SK-N-SH (cell line): Measurements from ENCODE around the gene MID1. TPM values are rescaled to one million over a fixed set of nuclear protein-coding genes. Genes with fewer than 3 reads are reported as not detected.

Source experiments
- CTCF ChIA-PET: fragments of 300-600, 350-600 bp; formaldehyde crosslinking; extraction: SDS; loops from one replicate; lab custom pipeline; 2021; lab: Yijun Ruan, JAX
- POLR2A ChIA-PET: fragments of 350-600 bp; sonication (Branson Sonifier 250); formaldehyde crosslinking; extraction: SDS; loops from one replicate; lab custom pipeline; 2020; ENCODE audit warnings: antibody characterized with exemption, inconsistent platforms; lab: Yijun Ruan, JAX
- DNase-seq: peaks from one replicate; pipeline ENCODE4 v3.0.0; 2012
- H2AFZ ChIP-seq: fragments of 200-600 bp; sonication (generic); 2 replicates; pipeline ENCODE4 v1.8.1; 2016; ENCODE audit warnings: antibody characterized with exemption, mild to moderate bottlenecking, low read depth
- H3F3A ChIP-seq: fragments of 200-600 bp; sonication (generic); replicated peaks from 2 replicates; pipeline ENCODE3; 2016; ENCODE audit warnings: antibody characterized with exemption, mild to moderate bottlenecking; ENCODE audit not compliant: insufficient read depth
- H3K27ac ChIP-seq, 2 experiments: fragments of 200-500 bp in 1 of 2; fragments of 200-600 bp in 1 of 2; sonication (Bioruptor generic) in 1 of 2; sonication (generic), shearing (Covaris generic) in 1 of 2; 2 replicates each; pipeline versions ENCODE4 v1.5.1 to v1.6.1; 2014 to 2016; ENCODE audit warnings: low read depth in 2 of 2, inconsistent platforms in 1 of 2, low read length in 1 of 2, mild to moderate bottlenecking in 1 of 2, mixed read lengths in 1 of 2
- H3K27me3 ChIP-seq: fragments of 200-600 bp; sonication (generic), shearing (Covaris generic); 2 replicates; pipeline ENCODE4 v1.6.1; 2016; ENCODE audit warnings: mixed run types; ENCODE audit not compliant: insufficient read depth
- H3K36me3 ChIP-seq, 2 experiments: fragments of 200-500 bp in 1 of 2; fragments of 200-600 bp in 1 of 2; sonication (Bioruptor generic) in 1 of 2; sonication (generic) in 1 of 2; replicated peaks in 1 of 2; 2 replicates each; pipeline versions ENCODE3 to v1.5.1; 2014 to 2016; ENCODE audit warnings: low read length in 1 of 2, mild to moderate bottlenecking in 1 of 2; ENCODE audit not compliant: insufficient read depth in 2 of 2, control insufficient read depth in 1 of 2
- H3K4me1 ChIP-seq, 2 experiments: fragments of 200-500 bp in 1 of 2; fragments of 200-600 bp in 1 of 2; sonication (Bioruptor generic) in 1 of 2; sonication (generic), shearing (Covaris generic) in 1 of 2; 2 replicates each; pipeline versions ENCODE4 v1.5.1 to v1.6.1; 2014 to 2016; ENCODE audit warnings: low read depth in 1 of 2, low read length in 1 of 2, mixed run types in 1 of 2; ENCODE audit not compliant: insufficient read depth in 2 of 2, control insufficient read depth in 1 of 2
- H3K4me2 ChIP-seq: fragments of 200-600 bp; sonication (generic), shearing (Covaris generic); 2 replicates; pipeline ENCODE4 v1.6.1; 2017; ENCODE audit warnings: mixed run types
- H3K4me3 ChIP-seq, 2 experiments: fragments of 200-500 bp in 1 of 2; fragments of 200-600 bp in 1 of 2; sonication (Bioruptor generic) in 1 of 2; sonication (generic), shearing (Covaris generic) in 1 of 2; 2 replicates each; pipeline versions ENCODE4 v1.5.1 to v1.8.1; 2014 to 2016; ENCODE audit warnings: low read depth in 2 of 2, inconsistent platforms in 1 of 2, low read length in 1 of 2, mild to moderate bottlenecking in 1 of 2, mixed read lengths in 1 of 2, moderate library complexity in 1 of 2
- H3K79me2 ChIP-seq: fragments of 200-600 bp; sonication (generic); 2 replicates; pipeline ENCODE4 v1.8.1; 2017; ENCODE audit warnings: mild to moderate bottlenecking; ENCODE audit not compliant: insufficient read depth
- H3K9ac ChIP-seq: fragments of 200-600 bp; sonication (generic); 2 replicates; pipeline ENCODE4 v1.6.1; 2017; ENCODE audit warnings: mixed run types
- H3K9me2 ChIP-seq: fragments of 200-600 bp; sonication (generic); 2 replicates; pipeline ENCODE4 v1.6.1; 2017; ENCODE audit warnings: mixed run types
- H3K9me3 ChIP-seq: fragments of 200-600 bp; sonication (generic); 2 replicates; pipeline ENCODE4 v1.6.1; 2017; ENCODE audit warnings: mixed run types, mild to moderate bottlenecking, moderate library complexity
- H4K20me1 ChIP-seq: fragments of 200-600 bp; sonication (generic); 2 replicates; pipeline ENCODE4 v1.6.1; 2017; ENCODE audit warnings: mild to moderate bottlenecking, mixed run types; ENCODE audit not compliant: insufficient read depth
- EZH2phosphoT487 ChIP-seq: fragments of 200-600 bp; sonication (generic); IDR thresholded peaks from 2 replicates; pipeline ENCODE4 v1.6.1; 2017; ENCODE audit warnings: low read depth, mixed run types, mild to moderate bottlenecking, antibody characterized with exemption, moderate library complexity, borderline replicate concordance
- GABPA ChIP-seq: IDR thresholded peaks from 2 replicates; pipeline ENCODE4 v1.4.0; 2012; ENCODE audit warnings: low read depth, mild to moderate bottlenecking
- IRF3 ChIP-seq: fragments of 150-350 bp; IDR thresholded peaks from 2 replicates; pipeline ENCODE4 v1.6.1; 2016; ENCODE audit warnings: mild to moderate bottlenecking, low read depth, low read length
- JUND ChIP-seq: IDR thresholded peaks from 2 replicates; pipeline ENCODE4 v1.4.0; 2012
- MEF2A ChIP-seq: IDR thresholded peaks from 2 replicates; pipeline ENCODE4 v1.4.0; 2012; ENCODE audit warnings: low read depth, borderline replicate concordance
- MXI1 ChIP-seq: IDR thresholded peaks from 2 replicates; pipeline ENCODE4 v1.6.1; 2012; ENCODE audit warnings: mild to moderate bottlenecking, low read depth, low read length, improper control_type of control experiment
- NFIC ChIP-seq: IDR thresholded peaks from 2 replicates; pipeline ENCODE4 v1.4.0; 2012; ENCODE audit warnings: borderline replicate concordance
- POLR2AphosphoS5 ChIP-seq: IDR thresholded peaks from 2 replicates; pipeline ENCODE4 v1.6.1; 2012; ENCODE audit warnings: low read depth, low read length
- REST ChIP-seq: IDR thresholded peaks from 2 replicates; pipeline ENCODE4 v1.6.1; 2012; ENCODE audit warnings: mild to moderate bottlenecking, low read depth, low read length, moderate library complexity
- SMC3 ChIP-seq: IDR thresholded peaks from 2 replicates; pipeline ENCODE4 v1.6.1; 2012; ENCODE audit warnings: low read depth, low read length, improper control_type of control experiment
- TAF1 ChIP-seq: IDR thresholded peaks from 2 replicates; pipeline ENCODE4 v1.6.1; 2012; ENCODE audit warnings: low read depth, mild to moderate bottlenecking, low read length, moderate library complexity, borderline replicate concordance
- TEAD4 ChIP-seq: IDR thresholded peaks from 2 replicates; pipeline ENCODE4 v1.4.0; 2012; ENCODE audit warnings: mild to moderate bottlenecking, borderline replicate concordance; ENCODE audit not compliant: insufficient read depth
- WGBS: methylation state at CpG from one replicate; pipeline ENCODE4 v1.1.6; 2017; ENCODE audit warnings: low lambda C conversion rate; 5-methylcytosine and 5-hydroxymethylcytosine counted together
- polyA plus RNA-seq, 3 experiments: library from polyadenylated mRNA; depleted of rRNA; stranded (reverse); fragments of >200 nt; gene quantifications; 2 replicates each; pipeline ENCODE4 v1.2.3, GENCODE V29; 2012
- TF ChIP-seq, protein P1 (sequence below): fragments of 200-600 bp; sonication (generic); IDR thresholded peaks from 2 replicates; pipeline ENCODE4 v1.6.1; 2017; ENCODE audit warnings: antibody characterized with exemption, mild to moderate bottlenecking, moderate library complexity
- TF ChIP-seq, protein P2 (sequence below): IDR thresholded peaks from 2 replicates; pipeline ENCODE4; 2012

MID1 gene
- polyA plus RNA-seq, 1 of the 3 experiments (the other 2 are of a cell fraction), result 10.4 TPM

DNA sequence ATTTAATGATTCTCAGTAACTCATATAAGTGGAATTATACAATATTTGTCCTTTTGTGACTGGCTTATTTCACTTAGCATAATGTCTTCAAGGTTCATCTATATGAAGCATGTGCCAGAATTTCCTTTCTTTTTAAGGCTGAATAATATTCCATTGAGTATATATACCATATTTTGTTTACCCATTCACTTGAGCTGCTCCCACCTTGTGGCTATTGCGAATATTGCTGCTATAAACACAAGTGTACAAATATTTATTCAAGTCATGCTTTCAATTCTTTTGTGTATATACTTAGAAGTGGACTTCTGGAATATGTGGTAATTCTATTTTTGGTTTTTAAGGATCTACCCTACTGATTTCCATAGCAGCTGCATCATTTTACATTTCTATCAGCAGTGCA lies 219.1 kb downstream of the MID1 start:
- Histone ChIP-seq H3K4me1 (no peaks in the 10 kb centered on the region), H4K20me1 (no peaks in the 10 kb centered on the region), H3K9me2 (no peaks in the 10 kb centered on the region), H3K4me3 (no peak overlapping the region), H3K36me3 (no peaks in the 10 kb centered on the region), H3F3A (no peaks in the 10 kb centered on the region), H3K9ac (no peak overlapping the region), H3K79me2 (no peaks in the 10 kb centered on the region), H3K9me3 (no peaks in the 10 kb centered on the region), H3K27me3 (no peaks in the 10 kb centered on the region; the same call in 1 of the 2 replicates), H2AFZ (no peak overlapping the region), H3K27ac (no peak overlapping the region), H3K4me2 (no peak overlapping the region)
- ChIA-PET CTCF (no interaction called here), POLR2A (no interaction called here)
- WGBS, result 17% methylated on average over 1 of the region's 1 CpG
- DNase-seq, result no peak
- TF ChIP-seq, protein P1, sequence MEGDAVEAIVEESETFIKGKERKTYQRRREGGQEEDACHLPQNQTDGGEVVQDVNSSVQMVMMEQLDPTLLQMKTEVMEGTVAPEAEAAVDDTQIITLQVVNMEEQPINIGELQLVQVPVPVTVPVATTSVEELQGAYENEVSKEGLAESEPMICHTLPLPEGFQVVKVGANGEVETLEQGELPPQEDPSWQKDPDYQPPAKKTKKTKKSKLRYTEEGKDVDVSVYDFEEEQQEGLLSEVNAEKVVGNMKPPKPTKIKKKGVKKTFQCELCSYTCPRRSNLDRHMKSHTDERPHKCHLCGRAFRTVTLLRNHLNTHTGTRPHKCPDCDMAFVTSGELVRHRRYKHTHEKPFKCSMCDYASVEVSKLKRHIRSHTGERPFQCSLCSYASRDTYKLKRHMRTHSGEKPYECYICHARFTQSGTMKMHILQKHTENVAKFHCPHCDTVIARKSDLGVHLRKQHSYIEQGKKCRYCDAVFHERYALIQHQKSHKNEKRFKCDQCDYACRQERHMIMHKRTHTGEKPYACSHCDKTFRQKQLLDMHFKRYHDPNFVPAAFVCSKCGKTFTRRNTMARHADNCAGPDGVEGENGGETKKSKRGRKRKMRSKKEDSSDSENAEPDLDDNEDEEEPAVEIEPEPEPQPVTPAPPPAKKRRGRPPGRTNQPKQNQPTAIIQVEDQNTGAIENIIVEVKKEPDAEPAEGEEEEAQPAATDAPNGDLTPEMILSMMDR, result peak; percentile 23; the same call in 1 of the 2 replicates
- TF ChIP-seq JUND (no peak), SMC3 (no peak)

DNA sequence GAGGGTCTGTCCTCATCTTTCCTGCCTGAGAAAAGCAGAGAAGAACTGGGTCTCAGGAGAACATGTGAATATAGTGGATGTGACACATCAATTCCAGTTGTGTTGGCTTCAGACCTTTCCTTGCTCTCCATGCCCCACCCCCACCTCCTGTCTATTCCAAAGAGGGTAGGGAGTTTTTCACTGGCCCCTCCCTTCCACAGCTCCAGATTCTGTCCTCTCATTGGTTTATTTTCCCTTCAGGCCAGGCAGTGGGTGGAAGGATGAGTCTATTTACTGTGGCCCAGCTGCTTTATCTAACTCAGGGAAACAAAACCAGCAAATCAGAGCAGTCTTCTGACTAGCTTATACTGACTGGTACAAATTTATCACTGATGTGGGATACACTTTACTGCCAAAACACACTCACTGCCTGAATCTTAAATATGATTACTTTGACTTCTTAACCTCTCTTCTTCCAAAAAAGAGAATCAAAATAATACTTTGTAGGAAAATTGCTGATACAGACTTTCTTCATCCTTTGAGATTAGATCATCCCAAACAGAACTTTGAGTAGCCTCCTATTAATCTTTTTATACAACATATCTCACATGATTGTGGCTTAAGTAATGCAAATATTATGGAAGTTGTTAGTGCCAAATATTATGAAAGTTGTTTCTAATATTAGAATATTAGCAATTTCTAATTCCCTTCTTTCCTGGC lies 221.2 kb downstream of the MID1 start:
- Histone ChIP-seq H4K20me1 (no peaks in the 10 kb centered on the region), H2AFZ (no peak overlapping the region), H3K79me2 (no peaks in the 10 kb centered on the region), H3K4me3 (no peak overlapping the region), H3K27me3 (no peaks in the 10 kb centered on the region; the same call in 1 of the 2 replicates), H3K9me2 (no peaks in the 10 kb centered on the region), H3K9ac (no peak overlapping the region), H3K4me2 (no peak overlapping the region), H3K27ac (no peak overlapping the region), H3K9me3 (no peaks in the 10 kb centered on the region), H3K36me3 (no peaks in the 10 kb centered on the region), H3F3A (no peaks in the 10 kb centered on the region), H3K4me1 (no peaks in the 10 kb centered on the region)
- DNase-seq, result no peak
- ChIA-PET CTCF (no interaction called here), POLR2A (no interaction called here)
- TF ChIP-seq TEAD4, result no peak
- no peak for TF ChIP-seq POLR2AphosphoS5
- TF ChIP-seq, protein P2, sequence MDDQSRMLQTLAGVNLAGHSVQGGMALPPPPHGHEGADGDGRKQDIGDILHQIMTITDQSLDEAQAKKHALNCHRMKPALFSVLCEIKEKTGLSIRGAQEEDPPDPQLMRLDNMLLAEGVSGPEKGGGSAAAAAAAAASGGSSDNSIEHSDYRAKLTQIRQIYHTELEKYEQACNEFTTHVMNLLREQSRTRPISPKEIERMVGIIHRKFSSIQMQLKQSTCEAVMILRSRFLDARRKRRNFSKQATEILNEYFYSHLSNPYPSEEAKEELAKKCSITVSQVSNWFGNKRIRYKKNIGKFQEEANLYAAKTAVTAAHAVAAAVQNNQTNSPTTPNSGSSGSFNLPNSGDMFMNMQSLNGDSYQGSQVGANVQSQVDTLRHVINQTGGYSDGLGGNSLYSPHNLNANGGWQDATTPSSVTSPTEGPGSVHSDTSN, result no peak
- no peak for TF ChIP-seq MXI1
- TF ChIP-seq MEF2A, result no peak
- TF ChIP-seq TAF1, result no peak
- TF ChIP-seq, protein P1, result no peak
- TF ChIP-seq EZH2phosphoT487, result no peak
- TF ChIP-seq IRF3, result no peak
- no peak for TF ChIP-seq NFIC
- no peak for TF ChIP-seq GABPA
- TF ChIP-seq REST, result no peak
- no peak for TF ChIP-seq SMC3
